Fibroblast of mammary gland (primary cell): Measurements from ENCODE around the gene LPCAT2.

Experiments
- DNase-seq: peaks from one replicate; pipeline ENCODE4 v3.0.0-alpha.2; 2010; ENCODE audit warnings: low read depth
- H3K4me3 ChIP-seq: 2 replicates; pipeline ENCODE4 v1.5.1; 2011; ENCODE audit warnings: low read depth, mild to moderate bottlenecking, low read length, moderate library complexity; ENCODE audit not compliant: control insufficient read depth
- TF ChIP-seq, protein P1 (sequence below): conservative IDR thresholded peaks from 2 replicates; pipeline ENCODE4 v1.5.1; 2011; ENCODE audit warnings: low read depth, low read length, inconsistent platforms; ENCODE audit not compliant: control insufficient read depth, insufficient read depth

Gene LPCAT2

DNA sequence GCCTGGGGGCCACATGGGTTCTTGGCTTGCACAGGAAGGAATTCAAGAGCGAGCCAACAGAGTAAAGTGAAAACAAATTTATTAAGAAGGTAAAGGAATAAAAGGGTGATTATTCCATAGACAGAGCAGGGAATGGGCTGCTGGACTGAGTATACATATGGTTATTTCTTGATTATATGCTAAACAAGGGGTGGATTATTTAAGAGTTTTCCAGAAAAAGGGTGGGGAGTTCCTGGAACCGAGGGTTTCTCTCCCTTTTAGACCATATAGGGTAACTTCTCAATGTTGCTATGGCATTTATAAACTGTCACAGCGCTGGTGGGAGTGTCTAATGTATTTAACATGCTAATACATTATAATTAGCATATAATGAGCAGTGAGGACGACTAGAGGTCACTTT is 27.8 kb upstream of the LPCAT2 start:
- H3K4me3 ChIP-seq: peak overlapping the region; percentile 92
- DNase-seq: no peak
- TF ChIP-seq, protein P1, sequence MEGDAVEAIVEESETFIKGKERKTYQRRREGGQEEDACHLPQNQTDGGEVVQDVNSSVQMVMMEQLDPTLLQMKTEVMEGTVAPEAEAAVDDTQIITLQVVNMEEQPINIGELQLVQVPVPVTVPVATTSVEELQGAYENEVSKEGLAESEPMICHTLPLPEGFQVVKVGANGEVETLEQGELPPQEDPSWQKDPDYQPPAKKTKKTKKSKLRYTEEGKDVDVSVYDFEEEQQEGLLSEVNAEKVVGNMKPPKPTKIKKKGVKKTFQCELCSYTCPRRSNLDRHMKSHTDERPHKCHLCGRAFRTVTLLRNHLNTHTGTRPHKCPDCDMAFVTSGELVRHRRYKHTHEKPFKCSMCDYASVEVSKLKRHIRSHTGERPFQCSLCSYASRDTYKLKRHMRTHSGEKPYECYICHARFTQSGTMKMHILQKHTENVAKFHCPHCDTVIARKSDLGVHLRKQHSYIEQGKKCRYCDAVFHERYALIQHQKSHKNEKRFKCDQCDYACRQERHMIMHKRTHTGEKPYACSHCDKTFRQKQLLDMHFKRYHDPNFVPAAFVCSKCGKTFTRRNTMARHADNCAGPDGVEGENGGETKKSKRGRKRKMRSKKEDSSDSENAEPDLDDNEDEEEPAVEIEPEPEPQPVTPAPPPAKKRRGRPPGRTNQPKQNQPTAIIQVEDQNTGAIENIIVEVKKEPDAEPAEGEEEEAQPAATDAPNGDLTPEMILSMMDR: no peak

DNA sequence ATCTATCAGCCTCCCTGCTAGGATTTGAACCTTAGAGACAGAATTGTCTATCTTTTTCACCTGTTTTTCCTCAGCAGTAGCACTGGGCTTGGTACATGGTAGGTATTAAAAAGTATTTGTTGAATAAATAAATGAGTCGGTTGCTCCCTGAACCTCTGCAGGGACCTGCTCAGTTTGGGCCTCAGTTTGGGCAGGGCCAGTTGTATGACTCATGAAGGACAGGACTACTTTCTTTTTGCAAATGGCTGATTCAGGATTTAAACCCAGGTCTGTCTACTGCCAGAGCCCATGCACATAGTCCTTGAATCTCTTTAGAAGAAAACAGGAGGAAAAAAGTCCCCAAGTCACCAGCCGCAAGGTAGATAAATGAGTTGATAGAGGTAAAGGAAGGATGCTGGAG is 26.8 kb upstream of the LPCAT2 start:
- peak; percentile 67 for DNase-seq
- H3K4me3 ChIP-seq: no peak overlapping the region
- TF ChIP-seq, protein P1: no peak

DNA sequence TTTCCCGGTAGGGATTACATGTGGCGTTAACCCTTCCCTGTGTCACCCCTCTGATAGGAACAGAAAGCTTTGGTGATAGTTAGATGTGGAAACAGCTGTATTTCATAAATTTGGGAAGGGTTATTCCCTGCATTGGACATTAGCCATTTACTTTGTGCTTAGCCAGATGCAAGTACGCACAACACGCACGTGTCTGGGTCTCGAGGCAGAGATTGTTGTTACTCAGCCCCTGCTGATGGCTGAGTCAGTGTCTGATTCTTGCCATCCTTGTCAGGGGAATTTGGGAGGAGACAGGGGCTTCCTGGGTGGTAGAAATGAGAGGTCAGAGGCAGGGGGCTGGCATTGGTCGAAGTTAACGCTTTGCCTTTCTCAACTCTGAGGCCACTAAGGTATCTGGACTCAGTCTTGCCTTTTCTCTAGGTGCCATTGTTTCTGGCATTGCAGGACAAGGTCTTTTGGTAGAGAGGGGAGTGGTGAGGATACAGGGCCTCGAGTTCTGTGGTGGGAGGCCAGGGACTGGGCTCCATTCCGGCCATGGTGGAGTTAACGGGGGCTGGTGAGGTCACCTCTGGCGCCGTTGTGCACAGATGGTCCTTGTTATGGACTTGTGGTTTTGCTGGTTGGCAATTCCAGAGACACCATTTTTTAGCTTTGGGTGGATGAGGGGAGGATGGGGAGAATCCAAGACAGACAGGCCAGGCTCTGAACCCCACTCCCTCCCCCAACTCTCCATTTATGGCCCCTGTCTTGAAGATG is 21.6 kb upstream of the LPCAT2 start:
- TF ChIP-seq, protein P1: no peak
- DNase-seq: peak; percentile 100
- no peak overlapping the region for H3K4me3 ChIP-seq

- H3K4me3 ChIP-seq: no peak overlapping the region
- DNase-seq: no peak
- TF ChIP-seq, protein P1: no peak
Measured at GRCh38 chr16:55488306-55488705, 20.6 kb upstream of the LPCAT2 start.

- TF ChIP-seq, protein P1: no peak
- no peak for DNase-seq
- no peak overlapping the region for H3K4me3 ChIP-seq
Measured at GRCh38 chr16:55489119-55489955, 19.5 kb upstream of the LPCAT2 start.

GRCh38 chr16:55489956-55490265 is 19.0 kb upstream of the LPCAT2 start:
- TF ChIP-seq, protein P1: no peak
- no peak for DNase-seq

GRCh38 chr16:55490301-55490700 is 18.6 kb upstream of the LPCAT2 start:
- H3K4me3 ChIP-seq: no peak overlapping the region
- DNase-seq: no peak
- TF ChIP-seq, protein P1: no peak

More at GRCh38 chr16:55489956-55490265, 19.0 kb upstream of the LPCAT2 start:
- no peak overlapping the region for H3K4me3 ChIP-seq
